Islet precursor cell (in vitro differentiated cells): ENCODE measurements around the gene FASTK.

Experiments used
- DNase-seq: peaks from one replicate; pipeline ENCODE4 v3.0.0-alpha.2; 2018

Gene FASTK

GRCh38 chr7:151117565-151117964 lies 37.0 kb upstream of the FASTK start:
- no peak for DNase-seq

- no peak for DNase-seq
These were observed 36.2 kb upstream of the FASTK start for GRCh38 chr7:151116603-151117440.

- peak; percentile 89 for DNase-seq
These were observed 35.3 kb upstream of the FASTK start for GRCh38 chr7:151115836-151116418.

GRCh38 chr7:151115121-151115835 lies 34.7 kb upstream of the FASTK start:
- peak; percentile 71 for DNase-seq

GRCh38 chr7:151114151-151115090 lies 33.8 kb upstream of the FASTK start:
- DNase-seq: no peak

GRCh38 chr7:151113344-151114150 lies 32.9 kb upstream of the FASTK start:
- DNase-seq: peak; percentile 98

GRCh38 chr7:151110941-151111645 lies 30.5 kb upstream of the FASTK start:
- DNase-seq: peak; percentile 88

GRCh38 chr7:151110236-151110940 lies 29.8 kb upstream of the FASTK start:
- no peak for DNase-seq

GRCh38 chr7:151109094-151110048 lies 28.8 kb upstream of the FASTK start:
- no peak for DNase-seq

GRCh38 chr7:151107882-151108281 lies 27.3 kb upstream of the FASTK start:
- DNase-seq: no peak

- no peak for DNase-seq
These were observed 24.0 kb upstream of the FASTK start for GRCh38 chr7:151104411-151105235.

- DNase-seq: no peak
These were observed 23.4 kb upstream of the FASTK start for GRCh38 chr7:151103973-151104372.

- no peak for DNase-seq
These were observed 22.4 kb upstream of the FASTK start for GRCh38 chr7:151102991-151103390.

GRCh38 chr7:151101621-151102396 lies 21.2 kb upstream of the FASTK start:
- no peak for DNase-seq

- no peak for DNase-seq
These were observed 20.3 kb upstream of the FASTK start for GRCh38 chr7:151100921-151101320.

GRCh38 chr7:151099486-151100211 lies 19.0 kb upstream of the FASTK start:
- no peak for DNase-seq
